ENCODE results near the gene RNF111. TPM values are rescaled to one million over a fixed set of nuclear protein-coding genes. Genes with fewer than 3 reads are reported as not detected.

Gene RNF111
- total and polyA plus RNA-seq, 2 of the 13 experiments (the other 11 are each of a cell fraction or from before 2014, with no cell fraction given), result 12.1 to 23.1 TPM

- TF ChIP-seq, protein P1, sequence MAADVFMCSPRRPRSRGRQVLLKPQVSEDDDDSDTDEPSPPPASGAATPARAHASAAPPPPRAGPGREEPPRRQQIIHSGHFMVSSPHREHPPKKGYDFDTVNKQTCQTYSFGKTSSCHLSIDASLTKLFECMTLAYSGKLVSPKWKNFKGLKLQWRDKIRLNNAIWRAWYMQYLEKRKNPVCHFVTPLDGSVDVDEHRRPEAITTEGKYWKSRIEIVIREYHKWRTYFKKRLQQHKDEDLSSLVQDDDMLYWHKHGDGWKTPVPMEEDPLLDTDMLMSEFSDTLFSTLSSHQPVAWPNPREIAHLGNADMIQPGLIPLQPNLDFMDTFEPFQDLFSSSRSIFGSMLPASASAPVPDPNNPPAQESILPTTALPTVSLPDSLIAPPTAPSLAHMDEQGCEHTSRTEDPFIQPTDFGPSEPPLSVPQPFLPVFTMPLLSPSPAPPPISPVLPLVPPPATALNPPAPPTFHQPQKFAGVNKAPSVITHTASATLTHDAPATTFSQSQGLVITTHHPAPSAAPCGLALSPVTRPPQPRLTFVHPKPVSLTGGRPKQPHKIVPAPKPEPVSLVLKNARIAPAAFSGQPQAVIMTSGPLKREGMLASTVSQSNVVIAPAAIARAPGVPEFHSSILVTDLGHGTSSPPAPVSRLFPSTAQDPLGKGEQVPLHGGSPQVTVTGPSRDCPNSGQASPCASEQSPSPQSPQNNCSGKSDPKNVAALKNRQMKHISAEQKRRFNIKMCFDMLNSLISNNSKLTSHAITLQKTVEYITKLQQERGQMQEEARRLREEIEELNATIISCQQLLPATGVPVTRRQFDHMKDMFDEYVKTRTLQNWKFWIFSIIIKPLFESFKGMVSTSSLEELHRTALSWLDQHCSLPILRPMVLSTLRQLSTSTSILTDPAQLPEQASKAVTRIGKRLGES (CRISPR knock-in tag; IDR thresholded peaks at IDR 0.05; ENCODE audit: borderline replicate concordance), result no peak
- TF ChIP-seq KDM5B (CRISPR knock-in tag; IDR thresholded peaks at IDR 0.05; ENCODE audit: borderline replicate concordance), result peak; percentile 82
- TF ChIP-seq NPAS2 (CRISPR knock-in tag; IDR thresholded peaks at IDR 0.05; ENCODE audit: borderline replicate concordance), result no peak
- TF ChIP-seq SKI (IDR thresholded peaks at IDR 0.05; ENCODE audit: partially characterized antibody), result peak; percentile 18
- peak; percentile 34; the same call in 1 of the 2 replicates for TF ChIP-seq ERF (CRISPR knock-in tag; IDR thresholded peaks at IDR 0.05)
- TF ChIP-seq ZNF841 (CRISPR knock-in tag; IDR thresholded peaks at IDR 0.05; ENCODE audit: borderline replicate concordance), result no peak
- no peak for TF ChIP-seq SETDB1 (CRISPR knock-in tag; IDR thresholded peaks at IDR 0.05; ENCODE audit: borderline replicate concordance)
- 0 out of 2 replicates have a peak, but pooled peaks have one; percentile 62 for TF ChIP-seq ZNF567 (CRISPR knock-in tag; IDR thresholded peaks at IDR 0.05; ENCODE audit: borderline replicate concordance)
- no peak for TF ChIP-seq PPARG (CRISPR knock-in tag; conservative IDR thresholded peaks at IDR 0.05)
- TF ChIP-seq, protein P2, sequence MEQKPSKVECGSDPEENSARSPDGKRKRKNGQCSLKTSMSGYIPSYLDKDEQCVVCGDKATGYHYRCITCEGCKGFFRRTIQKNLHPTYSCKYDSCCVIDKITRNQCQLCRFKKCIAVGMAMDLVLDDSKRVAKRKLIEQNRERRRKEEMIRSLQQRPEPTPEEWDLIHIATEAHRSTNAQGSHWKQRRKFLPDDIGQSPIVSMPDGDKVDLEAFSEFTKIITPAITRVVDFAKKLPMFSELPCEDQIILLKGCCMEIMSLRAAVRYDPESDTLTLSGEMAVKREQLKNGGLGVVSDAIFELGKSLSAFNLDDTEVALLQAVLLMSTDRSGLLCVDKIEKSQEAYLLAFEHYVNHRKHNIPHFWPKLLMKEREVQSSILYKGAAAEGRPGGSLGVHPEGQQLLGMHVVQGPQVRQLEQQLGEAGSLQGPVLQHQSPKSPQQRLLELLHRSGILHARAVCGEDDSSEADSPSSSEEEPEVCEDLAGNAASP (CRISPR knock-in tag; IDR thresholded peaks at IDR 0.05; ENCODE audit: borderline replicate concordance), result no peak
- no peak for TF ChIP-seq TBX3 (IDR thresholded peaks at IDR 0.05; ENCODE audit: borderline replicate concordance)
- no peak for TF ChIP-seq RCOR2 (CRISPR knock-in tag; IDR thresholded peaks at IDR 0.05)
- TF ChIP-seq, protein P3, sequence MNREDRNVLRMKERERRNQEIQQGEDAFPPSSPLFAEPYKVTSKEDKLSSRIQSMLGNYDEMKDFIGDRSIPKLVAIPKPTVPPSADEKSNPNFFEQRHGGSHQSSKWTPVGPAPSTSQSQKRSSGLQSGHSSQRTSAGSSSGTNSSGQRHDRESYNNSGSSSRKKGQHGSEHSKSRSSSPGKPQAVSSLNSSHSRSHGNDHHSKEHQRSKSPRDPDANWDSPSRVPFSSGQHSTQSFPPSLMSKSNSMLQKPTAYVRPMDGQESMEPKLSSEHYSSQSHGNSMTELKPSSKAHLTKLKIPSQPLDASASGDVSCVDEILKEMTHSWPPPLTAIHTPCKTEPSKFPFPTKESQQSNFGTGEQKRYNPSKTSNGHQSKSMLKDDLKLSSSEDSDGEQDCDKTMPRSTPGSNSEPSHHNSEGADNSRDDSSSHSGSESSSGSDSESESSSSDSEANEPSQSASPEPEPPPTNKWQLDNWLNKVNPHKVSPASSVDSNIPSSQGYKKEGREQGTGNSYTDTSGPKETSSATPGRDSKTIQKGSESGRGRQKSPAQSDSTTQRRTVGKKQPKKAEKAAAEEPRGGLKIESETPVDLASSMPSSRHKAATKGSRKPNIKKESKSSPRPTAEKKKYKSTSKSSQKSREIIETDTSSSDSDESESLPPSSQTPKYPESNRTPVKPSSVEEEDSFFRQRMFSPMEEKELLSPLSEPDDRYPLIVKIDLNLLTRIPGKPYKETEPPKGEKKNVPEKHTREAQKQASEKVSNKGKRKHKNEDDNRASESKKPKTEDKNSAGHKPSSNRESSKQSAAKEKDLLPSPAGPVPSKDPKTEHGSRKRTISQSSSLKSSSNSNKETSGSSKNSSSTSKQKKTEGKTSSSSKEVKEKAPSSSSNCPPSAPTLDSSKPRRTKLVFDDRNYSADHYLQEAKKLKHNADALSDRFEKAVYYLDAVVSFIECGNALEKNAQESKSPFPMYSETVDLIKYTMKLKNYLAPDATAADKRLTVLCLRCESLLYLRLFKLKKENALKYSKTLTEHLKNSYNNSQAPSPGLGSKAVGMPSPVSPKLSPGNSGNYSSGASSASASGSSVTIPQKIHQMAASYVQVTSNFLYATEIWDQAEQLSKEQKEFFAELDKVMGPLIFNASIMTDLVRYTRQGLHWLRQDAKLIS (CRISPR knock-in tag; IDR thresholded peaks at IDR 0.05), result 0 out of 2 replicates have a peak, but pooled peaks have one; percentile 62
- TF ChIP-seq, protein P4, sequence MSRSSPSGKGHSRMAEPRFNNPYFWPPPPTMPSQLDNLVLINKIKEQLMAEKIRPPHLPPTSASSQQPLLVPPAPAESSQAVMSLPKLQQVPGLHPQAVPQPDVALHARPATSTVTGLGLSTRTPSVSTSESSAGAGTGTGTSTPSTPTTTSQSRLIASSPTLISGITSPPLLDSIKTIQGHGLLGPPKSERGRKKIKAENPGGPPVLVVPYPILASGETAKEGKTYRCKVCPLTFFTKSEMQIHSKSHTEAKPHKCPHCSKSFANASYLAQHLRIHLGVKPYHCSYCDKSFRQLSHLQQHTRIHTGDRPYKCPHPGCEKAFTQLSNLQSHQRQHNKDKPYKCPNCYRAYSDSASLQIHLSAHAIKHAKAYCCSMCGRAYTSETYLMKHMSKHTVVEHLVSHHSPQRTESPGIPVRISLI (CRISPR knock-in tag; IDR thresholded peaks at IDR 0.05; ENCODE audit: borderline replicate concordance), result no peak
- no peak for TF ChIP-seq SMAD9 (CRISPR knock-in tag; IDR thresholded peaks at IDR 0.05)
- TF ChIP-seq RXRB (CRISPR knock-in tag; IDR thresholded peaks at IDR 0.05; ENCODE audit: borderline replicate concordance), result no peak
- TF ChIP-seq ZBTB33 (CRISPR knock-in tag; IDR thresholded peaks at IDR 0.05), result no peak
- peak; percentile 78 for TF ChIP-seq KMT2B (CRISPR knock-in tag; IDR thresholded peaks at IDR 0.05)
- no peak for TF ChIP-seq ZEB1 (IDR thresholded peaks at IDR 0.05; ENCODE audit: insufficient replicate concordance, low read depth)
Measured at GRCh38 chr15:58987491-58988005, at the start of gene RNF111 (continued).
